Measurements from ENCODE around the gene PRIMPOL. TPM values are rescaled to one million over a fixed set of nuclear protein-coding genes. Genes with fewer than 3 reads are reported as not detected.
"Not testable (repeated sequence)": the region's sequence is repeated elsewhere in the genome, so short reads cannot be mapped to it uniquely, and the experiment has no call there.

Gene PRIMPOL
- total RNA-seq, 1 donor from 2014 or later: 12.8 TPM

- Mint-ChIP-seq H3K27ac (ENCODE audit: unreplicated experiment) (no peak overlapping the region), H3K4me1 (ENCODE audit: low read depth, unreplicated experiment) (no peaks in the 10 kb centered on the region), H3K4me3 (ENCODE audit: unreplicated experiment) (no peak overlapping the region), H3K36me3 (ENCODE audit: unreplicated experiment) (peaks cover 12% of the 10 kb centered on the region), H3K27me3 (ENCODE audit: unreplicated experiment) (peaks cover 3% of the 10 kb centered on the region), H3K9me3 (ENCODE audit: unreplicated experiment) (peaks cover 4% of the 10 kb centered on the region)
- TF ChIP-seq, protein P1, sequence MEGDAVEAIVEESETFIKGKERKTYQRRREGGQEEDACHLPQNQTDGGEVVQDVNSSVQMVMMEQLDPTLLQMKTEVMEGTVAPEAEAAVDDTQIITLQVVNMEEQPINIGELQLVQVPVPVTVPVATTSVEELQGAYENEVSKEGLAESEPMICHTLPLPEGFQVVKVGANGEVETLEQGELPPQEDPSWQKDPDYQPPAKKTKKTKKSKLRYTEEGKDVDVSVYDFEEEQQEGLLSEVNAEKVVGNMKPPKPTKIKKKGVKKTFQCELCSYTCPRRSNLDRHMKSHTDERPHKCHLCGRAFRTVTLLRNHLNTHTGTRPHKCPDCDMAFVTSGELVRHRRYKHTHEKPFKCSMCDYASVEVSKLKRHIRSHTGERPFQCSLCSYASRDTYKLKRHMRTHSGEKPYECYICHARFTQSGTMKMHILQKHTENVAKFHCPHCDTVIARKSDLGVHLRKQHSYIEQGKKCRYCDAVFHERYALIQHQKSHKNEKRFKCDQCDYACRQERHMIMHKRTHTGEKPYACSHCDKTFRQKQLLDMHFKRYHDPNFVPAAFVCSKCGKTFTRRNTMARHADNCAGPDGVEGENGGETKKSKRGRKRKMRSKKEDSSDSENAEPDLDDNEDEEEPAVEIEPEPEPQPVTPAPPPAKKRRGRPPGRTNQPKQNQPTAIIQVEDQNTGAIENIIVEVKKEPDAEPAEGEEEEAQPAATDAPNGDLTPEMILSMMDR (IDR thresholded peaks at IDR 0.05; ENCODE audit: partially characterized antibody, unreplicated experiment): no peak
- DNase-seq: no peak
Measured at GRCh38 chr4:184614509-184614908, 35.0 kb upstream of the PRIMPOL start.

- H3K27me3 Mint-ChIP-seq (ENCODE audit: unreplicated experiment); H3K27ac Mint-ChIP-seq (ENCODE audit: unreplicated experiment); H3K4me1 Mint-ChIP-seq (ENCODE audit: low read depth, unreplicated experiment); H3K9me3 Mint-ChIP-seq (ENCODE audit: unreplicated experiment); H3K4me3 Mint-ChIP-seq (ENCODE audit: unreplicated experiment); DNase-seq: not testable (repeated sequence)
- H3K36me3 Mint-ChIP-seq (ENCODE audit: unreplicated experiment): peaks cover 16% of the 10 kb centered on the region
Measured at GRCh38 chr4:184616168-184616567, 33.4 kb upstream of the PRIMPOL start.

DNA sequence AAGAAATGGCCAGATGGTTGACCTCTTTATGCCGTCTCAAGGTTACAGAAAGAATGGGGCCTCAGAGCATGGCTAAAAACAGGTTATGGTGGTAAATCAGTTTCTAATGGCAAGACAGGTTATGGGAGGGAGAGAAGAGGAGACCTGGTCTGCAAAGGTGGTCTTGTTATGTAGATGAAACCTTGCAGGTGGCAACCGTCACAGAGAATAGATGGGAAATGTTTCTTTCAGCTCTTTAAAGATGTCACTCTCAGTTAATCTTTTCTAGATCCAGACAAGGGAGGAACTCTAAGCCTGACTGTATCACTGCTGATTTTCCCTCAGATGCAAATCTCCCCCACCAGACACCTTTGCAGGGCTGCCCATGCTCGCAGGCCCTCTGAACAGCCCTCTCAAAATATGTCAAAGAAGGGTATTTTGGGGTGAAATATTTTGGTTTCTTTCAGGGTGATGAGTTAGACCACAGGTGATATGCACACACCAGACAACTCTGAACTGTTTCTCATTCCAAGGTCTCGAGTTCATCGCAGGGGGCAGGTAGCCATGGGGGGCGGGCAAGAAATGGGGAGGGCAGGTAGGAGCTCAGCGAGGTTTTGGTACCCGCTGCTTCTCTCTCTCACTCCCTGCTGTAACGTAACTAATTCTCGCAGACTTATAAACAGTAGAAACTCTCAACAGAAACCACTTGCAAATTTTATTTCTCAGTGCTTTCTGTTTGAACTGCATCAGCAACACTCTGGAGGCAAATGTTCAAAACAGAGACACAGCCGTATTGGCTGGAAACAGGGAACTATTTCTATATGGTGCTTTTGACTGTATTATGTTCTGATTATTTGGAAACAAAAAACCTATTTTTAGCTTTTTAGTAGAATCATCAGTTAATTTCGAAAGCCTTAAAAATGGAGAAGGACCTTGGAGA lies 32.6 kb upstream of the PRIMPOL start:
- no peak overlapping the region for H3K4me3 Mint-ChIP-seq (ENCODE audit: unreplicated experiment)
- peaks cover 4% of the 10 kb centered on the region for H3K27me3 Mint-ChIP-seq (ENCODE audit: unreplicated experiment)
- H3K4me1 Mint-ChIP-seq (ENCODE audit: low read depth, unreplicated experiment): no peaks in the 10 kb centered on the region
- DNase-seq: no peak
- H3K27ac Mint-ChIP-seq (ENCODE audit: unreplicated experiment): no peak overlapping the region
- TF ChIP-seq, protein P1 (IDR thresholded peaks at IDR 0.05; ENCODE audit: partially characterized antibody, unreplicated experiment): no peak
- peaks cover 4% of the 10 kb centered on the region for H3K9me3 Mint-ChIP-seq (ENCODE audit: unreplicated experiment)
- peaks cover 16% of the 10 kb centered on the region for H3K36me3 Mint-ChIP-seq (ENCODE audit: unreplicated experiment)

GRCh38 chr4:184617600-184618196 lies 31.8 kb upstream of the PRIMPOL start:
- Mint-ChIP-seq H3K27ac (ENCODE audit: unreplicated experiment) (no peak overlapping the region), H3K4me1 (ENCODE audit: low read depth, unreplicated experiment) (no peaks in the 10 kb centered on the region), H3K4me3 (ENCODE audit: unreplicated experiment) (no peak overlapping the region), H3K9me3 (ENCODE audit: unreplicated experiment) (peaks cover 8% of the 10 kb centered on the region), H3K36me3 (ENCODE audit: unreplicated experiment) (peaks cover 21% of the 10 kb centered on the region), H3K27me3 (ENCODE audit: unreplicated experiment) (peaks cover 5% of the 10 kb centered on the region)
- TF ChIP-seq, protein P1 (IDR thresholded peaks at IDR 0.05; ENCODE audit: partially characterized antibody, unreplicated experiment): no peak
- DNase-seq: no peak

- TF ChIP-seq, protein P1 (IDR thresholded peaks at IDR 0.05; ENCODE audit: partially characterized antibody, unreplicated experiment): no peak
- DNase-seq: no peak
- Mint-ChIP-seq H3K4me1 (ENCODE audit: low read depth, unreplicated experiment) (no peaks in the 10 kb centered on the region), H3K36me3 (ENCODE audit: unreplicated experiment) (peaks cover 13% of the 10 kb centered on the region), H3K4me3 (ENCODE audit: unreplicated experiment) (no peak overlapping the region), H3K9me3 (ENCODE audit: unreplicated experiment) (peaks cover 7% of the 10 kb centered on the region), H3K27ac (ENCODE audit: unreplicated experiment) (no peak overlapping the region), H3K27me3 (ENCODE audit: unreplicated experiment) (peaks cover 6% of the 10 kb centered on the region)
Measured at GRCh38 chr4:184620212-184620867, 29.2 kb upstream of the PRIMPOL start.

Data from glutamatergic neuron (in vitro differentiated cells).